KG1 (cell line): ENCODE data around the gene TMEM91.
"Not testable (repeated sequence)": the region's sequence is repeated elsewhere in the genome, so short reads cannot be mapped to it uniquely, and the experiment has no call there.

ENCODE experiments used
- DNase-seq: peaks from one replicate; lab custom pipeline; 2025; lab: John Stamatoyannopoulos, UW

TMEM91 gene

DNA sequence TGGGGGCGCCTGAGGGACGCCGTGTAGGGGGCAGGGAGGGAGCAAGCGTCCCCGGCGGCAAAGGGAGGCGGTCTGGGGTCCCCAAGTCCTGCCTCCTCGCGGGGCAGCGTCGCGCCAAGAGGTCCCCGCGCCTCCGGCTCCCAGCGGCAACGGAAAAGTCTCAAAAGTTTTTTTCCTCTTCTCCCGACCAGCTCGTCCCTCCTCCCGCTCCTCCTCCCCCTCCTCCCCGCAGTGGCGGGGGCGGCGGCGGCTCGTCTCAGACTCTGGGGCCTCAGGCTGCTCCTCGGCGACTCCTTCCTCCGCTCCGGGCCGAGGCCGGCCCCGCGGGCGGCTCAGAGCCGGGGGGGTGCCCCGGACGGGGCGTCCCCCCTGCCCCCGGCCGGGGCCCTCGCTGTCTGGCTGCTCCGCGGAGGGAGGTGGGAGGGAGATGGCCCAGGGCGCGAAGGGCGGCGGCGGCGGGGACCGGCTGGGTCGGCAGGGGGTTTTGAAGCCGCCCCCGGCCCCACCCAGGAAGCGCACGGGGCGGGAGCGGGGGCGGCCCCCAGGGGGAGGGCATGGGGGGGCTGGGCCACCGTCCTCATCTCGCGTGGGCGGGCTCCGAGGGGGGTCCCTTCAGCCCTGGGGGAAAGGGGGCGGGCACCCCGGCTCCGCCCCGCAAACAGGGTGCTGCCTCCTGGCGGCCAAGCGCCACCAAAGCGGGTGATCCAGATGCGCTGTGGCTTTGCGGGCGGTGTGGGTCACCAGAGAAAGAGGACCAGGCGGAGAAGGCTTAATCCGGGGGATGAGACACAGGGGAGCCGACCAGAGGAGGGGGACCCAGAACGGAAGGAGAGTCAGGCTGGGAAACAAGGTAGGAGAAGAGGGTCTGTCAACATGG, 22.6 kb upstream of the TMEM91 start, which contains the start of gene TGFB1:
Gene TGFB1 (minus strand): TSS at position 457 of the 877 bp plus-strand sequence. CDS start 878 bp downstream, outside the sequence.
- peak; percentile 64 for DNase-seq

DNA sequence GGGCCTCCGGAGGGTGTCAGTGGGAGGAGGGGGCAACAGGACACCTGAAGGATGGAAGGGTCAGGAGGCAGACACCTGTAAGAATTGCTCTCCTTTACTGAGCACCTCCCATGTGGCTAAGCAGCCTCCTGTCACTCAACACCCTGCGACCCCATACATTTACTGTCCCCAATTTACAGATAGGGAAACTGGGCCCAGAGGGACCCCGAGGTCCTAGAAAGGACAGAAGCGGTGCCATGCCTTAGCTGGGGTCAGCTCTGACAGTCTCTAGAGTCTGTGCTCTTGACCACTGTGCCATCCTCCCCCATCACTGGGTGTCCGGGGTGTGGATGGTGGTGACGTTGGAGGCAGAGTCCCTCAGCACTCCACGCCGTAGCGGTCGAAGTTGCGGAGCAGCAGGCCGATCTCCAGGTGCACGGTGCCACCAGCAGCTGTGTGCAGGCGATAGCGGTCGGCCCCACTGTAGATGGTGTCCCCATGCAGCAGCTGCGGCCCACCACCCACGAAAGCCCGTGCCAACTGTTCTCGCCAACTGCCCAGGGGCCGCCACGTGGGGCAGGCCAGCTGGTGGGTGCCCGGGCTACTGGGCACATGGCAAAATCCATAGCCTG, 21.9 kb upstream of the TMEM91 start:
- DNase-seq: no peak

DNA sequence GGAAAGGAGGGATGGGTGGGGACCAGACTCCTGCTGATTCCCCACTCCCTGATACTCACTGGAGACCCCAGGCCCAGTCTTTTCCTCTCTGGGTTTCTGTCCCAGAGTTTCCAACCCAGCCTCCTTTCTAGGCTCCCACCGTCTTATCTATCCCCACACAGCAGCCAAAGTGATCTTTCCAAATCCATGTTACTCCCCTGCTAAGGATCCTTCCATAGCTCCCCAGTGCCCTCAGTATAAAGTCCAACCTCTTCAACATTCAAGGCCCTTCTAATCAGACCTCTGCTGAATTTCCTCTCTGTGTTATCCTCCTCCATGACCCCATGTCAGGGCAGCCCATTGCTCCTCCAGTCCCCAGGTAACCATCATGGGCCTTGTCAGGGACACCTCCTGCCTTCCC, 21.3 kb upstream of the TMEM91 start:
- DNase-seq: no peak

DNA sequence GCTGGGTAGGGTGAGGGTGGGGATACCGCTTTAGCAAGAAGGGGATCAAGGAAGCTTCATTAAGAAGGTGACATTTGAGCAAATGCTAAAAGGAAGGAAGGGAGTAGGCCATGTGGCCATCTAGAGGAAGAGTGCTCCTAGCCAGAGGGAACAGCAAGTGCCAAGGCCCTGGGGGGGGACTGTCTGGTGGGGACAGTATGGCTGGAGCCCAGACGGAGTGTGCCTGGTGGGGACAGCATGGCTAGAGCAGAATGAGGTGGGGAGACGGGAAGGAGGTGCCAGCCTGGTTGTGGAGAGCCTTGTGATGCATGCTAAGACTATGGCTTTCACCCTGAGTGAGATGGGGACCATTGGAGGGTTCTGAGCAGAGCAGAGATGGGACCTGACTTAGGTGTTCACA, 20.5 kb upstream of the TMEM91 start:
- no peak for DNase-seq

DNA sequence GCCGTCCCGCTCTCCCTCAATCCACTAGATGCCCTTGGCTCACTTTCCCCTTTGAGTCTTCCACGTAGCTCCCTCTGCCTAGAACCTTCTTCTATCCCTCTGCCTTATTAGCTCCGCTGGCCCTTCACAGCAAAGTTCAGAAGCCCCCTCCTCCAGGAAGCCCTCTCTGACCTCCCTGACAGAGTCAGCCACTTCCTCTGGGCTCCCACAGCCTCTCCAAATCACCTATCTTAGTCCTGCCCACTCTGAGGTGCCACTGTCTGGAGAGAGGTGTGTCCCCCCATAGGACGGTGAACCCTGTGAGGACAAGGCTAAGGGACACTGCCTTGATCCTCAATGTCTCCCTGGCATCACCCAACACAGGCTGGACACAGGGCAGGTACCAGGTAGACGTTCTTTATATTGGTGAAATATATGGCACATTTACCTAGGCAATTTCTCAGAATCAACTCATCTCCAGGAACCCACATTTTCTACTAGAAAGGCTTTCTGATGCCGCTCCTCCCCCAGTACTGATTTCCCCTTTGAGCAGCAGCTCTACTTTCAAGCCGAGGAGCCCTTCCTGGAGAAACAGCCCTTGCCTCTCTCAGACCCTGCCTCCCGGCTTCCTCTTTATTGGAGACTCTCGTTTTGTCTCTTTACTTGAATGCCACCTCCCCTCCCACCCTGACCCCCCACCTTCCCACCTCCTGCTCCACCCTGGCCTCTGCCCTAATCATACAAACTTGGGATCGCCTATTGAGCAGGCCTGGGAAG, 19.2 kb upstream of the TMEM91 start:
- DNase-seq: no peak

DNA sequence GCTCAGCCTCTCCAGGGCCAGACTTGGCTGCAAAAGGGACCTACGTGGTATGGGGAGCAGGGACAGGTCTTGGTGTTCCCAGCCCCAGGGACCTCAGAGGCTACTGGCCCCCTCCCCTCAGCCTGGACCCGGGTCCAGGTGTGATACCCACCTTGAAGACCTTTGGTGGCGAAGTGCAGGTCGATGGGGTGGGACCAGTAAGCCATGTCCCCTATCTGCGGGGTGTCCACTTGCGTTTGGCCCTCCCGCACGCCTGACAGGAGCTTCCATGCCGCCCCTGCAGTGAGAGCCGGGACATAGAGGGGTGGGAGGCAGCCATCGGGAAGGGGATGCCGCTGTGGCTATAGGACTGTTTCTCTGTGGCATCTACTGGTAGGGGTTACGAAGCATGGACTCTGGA, 18.6 kb upstream of the TMEM91 start:
- DNase-seq: no peak

DNA sequence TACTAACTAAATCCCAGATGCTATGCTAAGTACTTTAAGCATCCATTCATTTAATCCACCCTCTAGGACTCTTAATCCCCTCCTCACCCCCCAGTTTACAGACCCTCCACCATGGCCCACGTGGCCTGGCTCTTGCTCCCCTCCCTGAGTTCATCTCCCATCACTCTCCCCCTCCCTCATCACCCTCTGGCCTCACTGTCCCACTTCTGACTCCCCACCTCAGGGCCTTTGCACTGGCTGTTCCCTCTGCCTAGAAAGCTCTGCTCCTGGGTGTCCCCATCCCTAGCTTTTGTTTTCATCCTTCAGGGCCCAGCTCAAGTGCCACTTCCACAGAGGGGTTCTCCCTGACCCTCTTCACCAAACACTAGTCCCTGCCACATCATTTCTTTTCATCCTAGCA, 16.6 kb upstream of the TMEM91 start:
- no peak for DNase-seq

DNA sequence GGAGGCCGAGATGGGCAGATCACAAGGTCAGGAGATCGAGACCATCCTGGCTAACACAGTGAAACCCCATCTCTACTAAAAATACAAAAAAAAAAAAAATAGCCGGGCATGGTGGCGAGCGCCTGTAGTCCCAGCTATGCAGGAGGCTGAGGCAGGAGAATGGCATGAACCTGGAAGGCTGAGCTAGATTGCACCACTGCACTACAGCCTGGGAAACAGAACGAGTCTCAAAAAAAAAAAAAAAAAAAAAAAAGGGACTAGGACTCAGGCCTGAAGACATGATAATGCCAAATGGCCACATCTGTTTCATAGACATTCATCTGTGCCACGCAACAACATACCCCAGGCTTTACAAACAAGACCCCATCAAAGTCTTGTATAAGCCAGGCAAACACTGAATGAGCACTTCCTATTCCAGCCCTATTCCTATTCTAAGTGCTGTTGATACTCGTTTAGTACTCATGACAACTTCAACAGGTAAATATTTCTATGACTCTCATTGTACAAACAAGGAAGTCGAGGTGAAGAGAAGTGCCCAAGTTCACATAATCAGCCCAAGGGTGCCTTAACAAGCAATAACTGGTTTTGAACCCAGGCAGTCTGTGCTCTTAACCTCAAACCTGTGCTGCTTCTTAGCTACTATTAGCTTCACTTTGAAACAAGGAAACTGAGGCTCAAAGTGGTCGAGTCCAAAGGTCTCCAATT, 14.0 kb upstream of the TMEM91 start:
- no peak for DNase-seq

DNA sequence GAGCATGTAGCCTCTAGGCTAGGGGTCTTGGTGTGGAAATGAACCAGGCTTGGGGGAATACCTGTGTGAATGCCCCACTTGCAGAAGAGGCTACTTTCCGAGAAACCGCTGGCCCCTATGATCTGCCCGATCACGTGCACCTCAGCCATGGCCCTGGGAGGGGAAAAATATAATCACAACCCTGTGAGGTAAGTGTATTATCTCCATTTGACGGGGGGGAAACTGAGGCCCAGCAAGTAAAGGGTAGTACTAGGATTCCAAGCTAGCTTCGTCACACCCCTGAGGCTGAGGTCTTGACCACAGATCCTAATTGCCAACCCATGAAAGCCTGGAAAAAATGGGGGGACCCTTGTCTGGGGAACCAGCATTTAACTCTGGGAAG, 13.0 kb upstream of the TMEM91 start:
- DNase-seq: no peak

DNA sequence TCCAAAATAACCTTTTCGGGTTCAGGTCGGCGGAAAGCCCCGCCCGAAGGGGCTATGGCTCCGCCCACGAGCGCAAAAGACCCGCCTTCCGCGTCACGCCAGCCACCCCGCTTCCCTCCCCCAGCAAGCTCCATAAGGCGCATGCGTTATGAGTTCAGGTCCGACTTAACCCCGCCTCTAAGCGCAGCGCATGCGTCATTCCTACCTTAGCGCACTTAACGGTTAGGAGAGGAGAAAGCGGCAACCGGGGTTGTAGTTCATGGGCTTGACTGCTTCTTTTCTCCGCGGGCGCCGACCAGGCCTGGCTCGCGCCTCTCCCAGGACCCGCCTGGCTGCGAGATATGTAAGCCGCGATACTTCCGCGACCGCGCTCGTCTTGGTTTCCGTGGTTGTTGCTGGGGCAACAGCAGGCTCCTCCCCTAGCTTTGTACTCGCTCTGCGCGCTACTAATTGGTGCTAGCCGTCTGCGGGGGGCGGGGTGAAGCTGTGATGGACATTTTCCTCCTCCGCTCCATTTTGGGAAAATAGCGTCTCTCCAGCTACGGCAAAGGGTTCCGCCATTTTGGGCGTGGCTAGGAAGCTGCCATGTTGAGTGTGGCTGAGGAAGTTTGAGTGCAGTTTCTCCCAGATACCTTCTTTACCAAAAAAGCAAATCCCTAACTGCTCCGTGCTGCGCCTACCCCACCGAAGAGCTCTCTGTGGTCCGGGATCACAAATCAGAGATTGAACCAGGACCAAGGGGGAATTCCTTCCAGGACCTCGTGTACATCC, 12.4 kb upstream of the TMEM91 start, which contains the start of gene B9D2:
Gene B9D2 (minus strand): TSS at position 397 of the 771 bp plus-strand sequence. CDS start 630 bp downstream, outside the sequence.
- peak; percentile 91 for DNase-seq

DNA sequence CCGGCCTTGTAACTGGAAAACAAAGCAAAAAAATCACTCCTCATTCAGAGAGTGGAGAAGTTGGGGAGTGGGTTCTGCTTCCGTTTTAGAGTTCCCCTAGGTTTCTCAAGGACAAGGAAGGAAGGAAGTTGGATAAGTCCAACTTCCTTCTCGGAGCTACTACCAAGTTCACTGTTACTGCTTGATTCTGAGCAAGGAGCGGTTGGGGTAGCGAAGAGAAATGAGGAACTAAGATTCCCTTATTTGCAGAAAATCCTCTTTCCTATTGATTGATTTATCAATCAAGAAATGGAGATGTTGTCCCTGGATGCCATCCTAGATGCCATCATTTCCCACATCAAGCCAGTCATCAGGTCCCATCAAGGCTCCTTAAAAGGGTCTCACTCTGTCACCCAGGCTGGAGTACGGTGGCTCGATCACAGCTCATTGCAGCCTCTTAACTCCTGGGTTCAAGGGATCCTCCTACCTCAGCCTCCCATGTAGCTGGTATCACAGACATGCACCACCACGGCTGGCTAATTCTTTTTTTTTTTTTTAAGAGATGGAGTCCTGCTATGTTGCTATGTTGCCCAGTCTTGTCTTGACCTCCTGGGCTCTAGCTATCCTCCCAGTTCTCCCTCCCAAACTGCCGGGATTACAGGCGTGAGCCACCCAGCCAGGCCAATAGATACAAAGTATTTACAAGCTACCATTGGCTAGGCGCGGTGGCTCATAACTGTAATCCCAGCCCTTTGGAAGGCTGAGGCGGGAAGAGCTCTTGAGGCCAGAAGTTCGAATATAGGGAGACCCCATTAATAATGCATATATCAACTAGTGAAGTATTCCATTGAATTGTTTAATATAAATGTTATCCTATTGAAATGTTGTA, 11.6 kb upstream of the TMEM91 start:
- DNase-seq: no peak

DNA sequence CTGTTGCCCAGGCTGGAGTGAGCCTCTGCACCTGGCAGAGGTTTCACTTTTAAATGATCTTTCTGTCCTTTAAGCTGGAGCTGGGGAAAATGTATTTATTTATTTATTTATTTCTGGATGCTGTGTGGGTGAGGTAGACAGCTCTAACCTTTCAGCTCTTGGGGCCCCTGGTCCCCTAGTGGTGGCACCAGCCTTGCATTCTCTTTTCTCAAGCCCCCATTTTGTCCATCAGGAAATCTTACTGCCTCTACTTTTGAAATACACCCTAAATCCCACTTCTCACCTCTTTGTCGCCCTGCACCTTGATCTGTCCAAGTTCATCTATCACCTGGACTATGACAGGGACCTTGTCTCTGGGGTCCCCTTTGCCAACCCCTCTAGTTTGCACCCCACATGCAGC, 10.2 kb upstream of the TMEM91 start:
- DNase-seq: no peak

DNA sequence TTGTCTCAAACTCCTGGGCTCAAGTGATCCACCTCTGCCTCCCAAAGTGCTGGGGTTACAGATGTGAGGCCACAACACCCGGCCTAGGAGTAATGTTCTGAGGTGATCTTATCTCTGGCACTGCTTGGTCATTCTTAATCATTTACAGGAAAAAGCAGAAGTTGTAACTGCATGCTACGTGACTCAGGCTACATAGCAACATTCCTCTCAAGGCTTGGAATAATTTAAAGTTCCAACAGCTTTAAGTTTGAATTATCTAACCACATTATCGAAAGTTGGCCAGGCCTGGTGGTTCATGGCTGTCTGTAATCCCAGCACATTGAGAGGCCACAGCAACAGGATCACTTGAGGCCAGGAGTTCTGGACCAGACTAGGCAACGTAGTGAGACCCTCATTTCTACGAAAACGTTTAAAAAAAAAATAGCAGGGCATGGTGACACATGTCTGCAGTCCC, 8.5 kb upstream of the TMEM91 start:
- DNase-seq: peak; percentile 8

DNA sequence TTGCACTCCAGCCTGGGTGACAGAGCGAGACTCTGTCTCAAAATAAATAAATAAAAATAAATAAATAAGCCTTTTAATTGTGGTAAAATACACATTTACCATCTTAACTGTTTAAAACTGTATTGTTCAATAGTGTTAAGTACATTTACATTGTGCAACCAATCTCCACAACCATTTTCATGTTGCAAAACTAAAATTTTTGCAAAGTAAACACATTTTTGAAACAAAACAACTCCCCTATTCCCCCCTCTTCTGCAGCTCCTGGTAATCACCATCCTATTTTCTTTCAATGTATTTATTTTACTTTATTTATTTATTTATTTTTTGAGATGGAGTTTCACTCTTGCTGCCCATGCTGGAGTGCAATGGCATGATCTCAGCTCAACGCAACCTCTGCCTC, 6.6 kb upstream of the TMEM91 start:
- DNase-seq: no peak

DNA sequence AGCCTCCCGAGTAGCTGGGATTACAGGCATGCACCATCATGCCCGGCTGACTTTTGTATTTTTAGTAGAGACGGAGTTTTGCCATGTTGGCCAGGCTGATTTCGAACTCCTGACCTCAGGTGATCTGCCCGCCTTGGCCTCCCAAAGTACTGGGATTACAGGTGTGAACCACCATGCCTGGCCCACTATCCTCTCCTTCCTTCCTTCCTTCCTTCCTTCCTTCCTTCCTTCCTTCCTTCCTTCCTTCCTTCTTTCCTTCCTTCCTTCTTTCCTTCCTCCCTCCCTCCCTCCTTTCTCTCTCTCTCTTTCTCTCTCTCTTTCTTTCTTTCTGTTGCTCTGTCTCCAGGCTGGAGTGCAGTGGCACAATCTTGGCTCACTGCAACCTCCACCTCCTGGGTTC, 5.2 kb upstream of the TMEM91 start:
- not testable (repeated sequence) for DNase-seq

DNA sequence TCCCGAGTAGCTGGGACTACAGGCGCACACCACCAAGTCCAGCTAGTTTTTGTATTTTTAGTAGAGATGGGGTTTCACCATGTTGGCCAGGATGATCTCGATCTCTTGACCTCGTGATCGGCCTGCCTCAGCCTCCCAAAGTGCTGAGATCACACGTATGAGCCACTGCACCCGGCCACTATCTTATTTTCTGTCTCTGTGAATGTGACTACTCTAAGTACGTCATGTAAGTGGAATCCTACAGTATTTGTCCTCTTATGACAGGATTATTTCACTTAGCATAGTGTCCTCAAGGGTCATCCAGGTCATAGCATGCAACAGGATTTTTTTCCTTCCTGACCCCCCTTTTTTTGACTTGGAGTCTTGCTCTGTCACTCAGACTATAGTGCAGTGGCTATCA, 4.8 kb upstream of the TMEM91 start:
- no peak for DNase-seq

DNA sequence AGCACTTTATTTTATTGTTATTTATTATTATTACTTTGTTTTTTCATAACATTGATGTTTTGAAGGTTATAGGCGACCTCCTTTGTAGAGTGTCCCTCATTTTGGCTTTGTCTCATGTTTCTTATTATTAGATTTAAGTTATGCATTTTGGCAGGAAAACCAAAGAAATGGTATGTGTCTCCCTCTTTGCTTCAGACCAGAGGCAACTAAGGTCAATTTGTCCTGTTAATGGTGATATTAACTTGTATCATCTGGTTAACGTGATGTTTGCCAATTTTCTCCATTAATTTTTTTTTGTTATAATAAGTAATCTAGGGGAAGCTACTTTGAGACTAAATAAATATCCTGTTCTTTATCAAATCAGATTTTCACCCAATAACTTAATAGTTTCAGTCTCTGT, 3.8 kb upstream of the TMEM91 start:
- no peak for DNase-seq

DNA sequence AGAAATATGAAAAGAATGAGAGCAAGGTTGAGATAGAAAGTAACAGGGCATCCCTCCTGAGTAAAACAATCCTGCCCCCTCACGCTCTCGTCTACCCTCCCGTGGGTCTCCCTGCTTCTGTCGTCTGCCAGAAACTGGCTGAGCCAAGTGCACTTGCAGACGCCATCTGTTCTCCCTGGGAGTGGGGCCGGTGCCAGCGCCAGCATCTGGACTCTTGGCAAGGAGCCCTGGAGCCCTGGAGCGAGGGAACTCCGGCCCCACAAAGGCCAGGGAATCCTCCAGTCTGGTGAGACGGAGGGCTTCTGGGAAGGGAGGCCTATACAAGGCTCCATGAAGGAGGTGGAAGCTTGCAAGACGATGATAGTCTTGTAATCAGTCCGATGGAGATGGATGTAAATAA, 2.3 kb upstream of the TMEM91 start:
- DNase-seq: no peak

DNA sequence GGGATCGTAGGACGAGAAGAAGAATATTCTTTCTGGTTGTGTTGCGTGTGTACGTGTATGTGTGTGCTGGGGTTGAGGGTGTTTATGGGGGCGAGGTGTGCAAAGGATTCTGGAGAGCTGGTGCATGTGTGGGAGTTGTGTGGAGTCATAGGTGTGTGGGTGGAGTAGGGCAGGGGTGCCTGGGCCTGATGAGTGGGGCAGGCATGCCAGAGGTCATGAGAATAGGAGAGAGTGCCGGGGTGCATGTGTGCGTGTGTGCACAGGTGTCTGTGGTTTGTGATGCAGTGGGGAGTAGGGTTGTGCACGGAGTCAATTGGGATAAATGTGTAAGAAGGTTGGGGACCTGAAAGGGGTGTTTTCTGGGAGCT, 649 bp downstream of the TMEM91 start:
- DNase-seq: no peak

DNA sequence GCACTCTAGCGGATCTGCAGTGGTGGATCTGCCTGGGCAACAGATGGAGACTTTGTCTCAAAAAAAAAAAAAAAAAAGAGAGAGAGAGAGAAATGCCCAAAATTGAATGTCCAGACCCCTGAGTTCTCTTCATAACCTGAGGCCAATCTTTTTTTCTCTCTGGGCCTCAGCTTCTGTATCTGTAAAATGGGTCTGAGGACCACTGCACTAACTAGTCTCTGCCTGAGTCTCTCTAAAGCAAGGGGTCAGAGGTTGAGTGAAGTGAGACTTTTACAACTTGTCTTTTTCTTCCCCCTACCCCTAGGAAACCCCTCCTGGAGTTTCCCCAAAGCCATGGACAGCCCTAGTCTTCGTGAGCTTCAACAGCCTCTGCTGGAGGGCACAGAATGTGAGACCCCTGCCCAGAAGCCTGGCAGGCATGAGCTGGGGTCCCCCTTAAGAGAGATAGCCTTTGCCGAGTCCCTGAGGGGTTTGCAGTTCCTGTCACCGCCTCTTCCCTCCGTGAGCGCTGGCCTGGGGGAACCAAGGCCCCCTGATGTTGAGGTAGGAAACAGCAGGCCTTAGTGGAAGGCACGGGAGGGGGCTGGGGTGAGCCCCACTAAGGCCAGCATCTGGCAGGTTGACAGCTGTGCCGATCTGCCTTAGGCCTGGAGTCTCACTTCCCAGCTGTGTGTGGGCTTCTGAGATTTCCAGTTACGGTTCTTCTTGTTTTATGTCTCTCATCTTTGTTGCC, 1.8 kb downstream of the TMEM91 start:
- no peak for DNase-seq
